ENCODE measurements around the gene TMEM37.
A peak's percentile ranks its signal among the peaks of the same experiment; 100 is the strongest.
"Not testable (repeated sequence)": the region's sequence is repeated elsewhere in the genome, so short reads cannot be mapped to it uniquely, and the experiment has no call there.

Gene TMEM37

GRCh38 chr2:119431155-119431975 lies at the start of gene TMEM37:
TMEM37 (plus strand) TSS chr2:119431854; CDS start chr2:119431904, 50 bp downstream.
- peak; percentile 41 for DNase-seq

- DNase-seq: no peak
Observed at GRCh38 chr2:119383410-119384140, 48.1 kb upstream of the TMEM37 start.

- DNase-seq: no peak
Observed at GRCh38 chr2:119384971-119385370, 46.7 kb upstream of the TMEM37 start.

- DNase-seq: no peak
Observed at GRCh38 chr2:119385466-119385865, 46.2 kb upstream of the TMEM37 start.

GRCh38 chr2:119387381-119388129 lies 44.1 kb upstream of the TMEM37 start:
- peak; percentile 20 for DNase-seq

GRCh38 chr2:119389615-119390306 lies 41.9 kb upstream of the TMEM37 start:
- no peak for DNase-seq

GRCh38 chr2:119393971-119394748 lies 37.5 kb upstream of the TMEM37 start:
- DNase-seq: no peak

- DNase-seq: no peak
Observed at GRCh38 chr2:119397196-119397595, 34.5 kb upstream of the TMEM37 start.

- no peak for DNase-seq
Observed at GRCh38 chr2:119402106-119402505, 29.5 kb upstream of the TMEM37 start.

- no peak for DNase-seq
Observed at GRCh38 chr2:119402645-119403560, 28.8 kb upstream of the TMEM37 start.

GRCh38 chr2:119403618-119404017 lies 28.0 kb upstream of the TMEM37 start:
- not testable (repeated sequence) for DNase-seq

- DNase-seq: no peak
Observed at GRCh38 chr2:119405151-119405550, 26.5 kb upstream of the TMEM37 start.

GRCh38 chr2:119407430-119408220 lies 24.0 kb upstream of the TMEM37 start:
- no peak for DNase-seq

- no peak for DNase-seq
Observed at GRCh38 chr2:119408221-119408619, 23.4 kb upstream of the TMEM37 start.

- no peak for DNase-seq
Observed at GRCh38 chr2:119409506-119409905, 22.1 kb upstream of the TMEM37 start.

- DNase-seq: no peak
Observed at GRCh38 chr2:119414894-119415293, 16.8 kb upstream of the TMEM37 start.

- DNase-seq: no peak
Observed at GRCh38 chr2:119415630-119416029, 16.0 kb upstream of the TMEM37 start.

- DNase-seq: no peak
Observed at GRCh38 chr2:119416299-119416923, 15.2 kb upstream of the TMEM37 start.

GRCh38 chr2:119417908-119418307 lies 13.7 kb upstream of the TMEM37 start:
- DNase-seq: no peak

All from cortex of kidney (tissue), 1 donor.